Caco-2 (cell line): Measurements from ENCODE around the gene MLANA. TPM values are rescaled to one million over a fixed set of nuclear protein-coding genes. Genes with fewer than 3 reads are reported as not detected.

ENCODE experiments used
- Bru-seq: library from RNA; stranded (reverse); fragments of 400-500 nt; gene quantifications from one replicate; lab custom pipeline; 2021; lab: Mats Ljungman, UMichigan
- BruChase-seq, 2 experiments: library from RNA; stranded (reverse); fragments of 400-500 nt; gene quantifications; one replicate each; lab custom pipeline; 2021; lab: Mats Ljungman, UMichigan
- BruUV-seq: library from RNA; stranded (reverse); fragments of 400-500 nt; replicated peaks from 2 replicates; lab custom pipeline; 2021; lab: Mats Ljungman, UMichigan
- CTCF ChIA-PET: fragments of 300-600 bp; sonication (Branson Sonifier 250); formaldehyde crosslinking; loops from one replicate; lab custom pipeline; 2022; ENCODE audit warnings: antibody characterized with exemption; lab: Charles Lee
- POLR2A ChIA-PET: fragments of 300-600 bp; sonication (Branson Sonifier 250); formaldehyde crosslinking; loops from one replicate; lab custom pipeline; 2022; ENCODE audit warnings: antibody characterized with exemption; lab: Charles Lee
- DNase-seq, 2 experiments: peaks; one replicate each; pipeline versions ENCODE4 v3.0.0 to v3.0.0-alpha.2; 2020 to 2022
- H3K27me3 ChIP-seq: replicated peaks from 2 replicates; pipeline ENCODE4 v1.6.0; 2011; ENCODE audit warnings: low read length; ENCODE audit not compliant: control insufficient read depth, insufficient read depth
- H3K36me3 ChIP-seq: 2 replicates; pipeline ENCODE4 v1.5.1; 2011; ENCODE audit warnings: low read length; ENCODE audit not compliant: control insufficient read depth, insufficient read depth
- H3K4me1 ChIP-seq: fragments of 250-450 bp; sonication (Bioruptor Pico); 2 replicates; pipeline ENCODE4 v1.5.1; 2020; ENCODE audit warnings: mild to moderate bottlenecking
- H3K4me3 ChIP-seq: 2 replicates; pipeline ENCODE4 v1.5.1; 2011; ENCODE audit warnings: low read depth, mild to moderate bottlenecking, control low read depth, low read length
- H3K9me3 ChIP-seq: fragments of 250-450 bp; sonication (Bioruptor Pico); 2 replicates; pipeline ENCODE4 v1.5.1; 2020; ENCODE audit warnings: mild to moderate bottlenecking, moderate library complexity
- H3K27ac Mint-ChIP-seq: one replicate; pipeline ENCODE4 v1.8.0; 2022; ENCODE audit warnings: mixed read lengths; ENCODE audit not compliant: unreplicated experiment
- H3K27me3 Mint-ChIP-seq: one replicate; pipeline ENCODE4 v1.8.0; 2022; ENCODE audit warnings: mixed read lengths; ENCODE audit not compliant: insufficient read depth, unreplicated experiment
- H3K36me3 Mint-ChIP-seq: one replicate; pipeline ENCODE4 v1.8.0; 2022; ENCODE audit warnings: mild to moderate bottlenecking, mixed read lengths; ENCODE audit not compliant: insufficient read depth, unreplicated experiment
- H3K4me1 Mint-ChIP-seq: one replicate; pipeline ENCODE4 v1.8.0; 2022; ENCODE audit warnings: low read depth, mixed read lengths; ENCODE audit not compliant: unreplicated experiment
- H3K4me3 Mint-ChIP-seq: one replicate; pipeline ENCODE4 v1.8.0; 2022; ENCODE audit warnings: mild to moderate bottlenecking, moderate library complexity, mixed read lengths; ENCODE audit not compliant: unreplicated experiment
- H3K9me3 Mint-ChIP-seq: one replicate; pipeline ENCODE4 v1.8.0; 2022; ENCODE audit warnings: mixed read lengths; ENCODE audit not compliant: unreplicated experiment
- intact Hi-C: fragments of 100-400 bp; cut with micrococcal nuclease; formaldehyde crosslinking; loops from one replicate; pipeline ENCODE4 v1.10.0; 2022; ENCODE audit not compliant: unreplicated experiment
- long read RNA-seq: library from polyadenylated mRNA; stranded (forward); transcript quantifications from one replicate; pipeline ENCODE4 v2.0.0, GENCODE V29; 2022
- total RNA-seq: library from RNA; stranded (reverse); gene quantifications from 2 replicates; pipeline ENCODE4 v1.2.3, GENCODE V29; 2022
- TF ChIP-seq, protein P1 (sequence below), 2 experiments: fragments of 200-600 bp in 1 of 2; IDR thresholded peaks; 1 replicate in 1 of 2; 2 replicates in 1 of 2; pipeline versions ENCODE4 v1.5.1 to v1.8.0; 2011 to 2022; ENCODE audit warnings: antibody characterized with exemption in 1 of 2, control low read depth in 1 of 2, inconsistent platforms in 1 of 2, low read depth in 1 of 2, low read length in 1 of 2, mild to moderate bottlenecking in 1 of 2, moderate library complexity in 1 of 2; ENCODE audit not compliant: insufficient read depth in 1 of 2, severe bottlenecking in 1 of 2, unreplicated experiment in 1 of 2

MLANA gene, protein sequence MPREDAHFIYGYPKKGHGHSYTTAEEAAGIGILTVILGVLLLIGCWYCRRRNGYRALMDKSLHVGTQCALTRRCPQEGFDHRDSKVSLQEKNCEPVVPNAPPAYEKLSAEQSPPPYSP
- not detected in 2 replicates for total RNA-seq
- percentile 4 among the genes with signal in this experiment for Bru-seq, nascent RNA
- not detected for BruChase-seq, experiment 1, labeled RNA remaining after a 2-hour chase
- BruChase-seq, experiment 2, labeled RNA remaining after a 6-hour chase: not detected
- long read RNA-seq: 0 reads

DNA sequence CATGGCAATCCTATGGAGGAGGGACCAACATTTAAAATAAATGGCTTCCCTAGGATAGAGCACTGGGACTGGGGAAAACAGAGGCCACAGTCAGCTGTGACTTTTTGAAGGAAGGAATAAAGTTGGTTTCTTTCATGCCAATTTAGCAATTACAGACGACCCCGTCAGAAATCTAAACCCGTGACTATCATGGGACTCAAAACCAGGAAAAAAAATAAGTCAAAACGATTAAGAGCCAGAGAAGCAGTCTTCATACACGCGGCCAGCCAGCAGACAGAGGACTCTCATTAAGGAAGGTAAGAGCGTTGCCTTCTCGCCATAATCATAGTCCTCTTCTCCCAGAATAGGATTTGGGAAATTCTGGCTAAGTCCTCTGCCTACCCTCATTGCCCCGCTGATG is at the start of gene MLANA:
MLANA (plus strand) TSS at position 249 of the 400 bp plus-strand sequence. CDS start 1,586 bp downstream, outside the sequence.
- no TSS peak for BruUV-seq
- ChIA-PET POLR2A (no interaction called here), CTCF (no interaction called here)
- Histone ChIP-seq H3K4me3 (no peak within 1 kb of the TSS), H3K36me3 (no peaks in the 10 kb centered on the region), H3K4me1 (no peaks in the 10 kb centered on the region), H3K9me3 (no peaks in the 10 kb centered on the region), H3K27me3 (no peaks in the 10 kb centered on the region)
- Mint-ChIP-seq H3K27me3 (no peaks in the 10 kb centered on the region), H3K4me3 (no peak within 1 kb of the TSS), H3K4me1 (peaks cover 7% of the 10 kb centered on the region), H3K27ac (no peak within 1 kb of the TSS), H3K9me3 (no peaks in the 10 kb centered on the region), H3K36me3 (no peaks in the 10 kb centered on the region)
- no peak for DNase-seq
- TF ChIP-seq, protein P1, sequence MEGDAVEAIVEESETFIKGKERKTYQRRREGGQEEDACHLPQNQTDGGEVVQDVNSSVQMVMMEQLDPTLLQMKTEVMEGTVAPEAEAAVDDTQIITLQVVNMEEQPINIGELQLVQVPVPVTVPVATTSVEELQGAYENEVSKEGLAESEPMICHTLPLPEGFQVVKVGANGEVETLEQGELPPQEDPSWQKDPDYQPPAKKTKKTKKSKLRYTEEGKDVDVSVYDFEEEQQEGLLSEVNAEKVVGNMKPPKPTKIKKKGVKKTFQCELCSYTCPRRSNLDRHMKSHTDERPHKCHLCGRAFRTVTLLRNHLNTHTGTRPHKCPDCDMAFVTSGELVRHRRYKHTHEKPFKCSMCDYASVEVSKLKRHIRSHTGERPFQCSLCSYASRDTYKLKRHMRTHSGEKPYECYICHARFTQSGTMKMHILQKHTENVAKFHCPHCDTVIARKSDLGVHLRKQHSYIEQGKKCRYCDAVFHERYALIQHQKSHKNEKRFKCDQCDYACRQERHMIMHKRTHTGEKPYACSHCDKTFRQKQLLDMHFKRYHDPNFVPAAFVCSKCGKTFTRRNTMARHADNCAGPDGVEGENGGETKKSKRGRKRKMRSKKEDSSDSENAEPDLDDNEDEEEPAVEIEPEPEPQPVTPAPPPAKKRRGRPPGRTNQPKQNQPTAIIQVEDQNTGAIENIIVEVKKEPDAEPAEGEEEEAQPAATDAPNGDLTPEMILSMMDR (IDR thresholded peaks at IDR 0.05; ENCODE audit: insufficient read depth in 1 of 2, low read depth in 1 of 2, low read length in 1 of 2, severe bottlenecking in 1 of 2, unreplicated experiment in 1 of 2): no peak
- intact Hi-C loops: no loop called here

DNA sequence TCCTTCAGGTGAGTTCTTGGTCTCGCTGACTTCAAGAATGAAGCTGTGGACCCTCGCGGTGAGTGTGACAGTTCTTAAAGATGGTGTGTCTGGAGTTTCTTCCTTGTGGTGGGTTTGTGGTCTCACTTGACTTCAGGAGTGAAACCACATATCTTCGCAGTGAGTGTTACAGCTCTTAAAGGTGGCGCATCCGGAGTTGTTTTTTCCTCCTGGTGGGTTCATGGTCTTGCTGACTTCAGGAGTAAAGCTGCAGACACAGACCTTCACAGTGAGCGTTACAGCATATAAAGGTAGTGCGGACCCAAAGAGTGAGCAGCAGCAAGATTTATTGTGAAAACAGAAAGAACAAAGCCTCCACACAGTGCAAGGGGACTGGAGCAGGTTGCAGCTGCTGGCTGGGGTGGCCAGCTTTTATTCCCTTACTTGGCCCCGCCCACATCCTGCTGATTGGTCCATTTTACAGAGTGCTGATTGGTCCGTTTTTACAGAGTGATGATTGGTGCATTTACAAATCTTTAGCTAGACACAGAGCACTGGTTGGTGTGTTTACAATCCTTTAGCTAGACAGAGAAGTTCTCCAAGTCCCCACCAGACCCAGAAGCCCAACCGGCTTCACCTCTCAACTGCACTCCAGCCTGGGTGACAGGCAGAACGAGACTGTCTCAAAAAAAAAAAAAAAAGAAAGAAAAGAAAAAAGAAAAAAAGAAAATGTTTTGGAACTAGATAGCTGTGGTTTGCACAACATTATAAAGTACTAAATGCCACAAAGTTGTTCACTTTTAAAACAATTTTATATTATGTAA is 48.7 kb upstream of the MLANA start:
- TF ChIP-seq, protein P1 (IDR thresholded peaks at IDR 0.05; ENCODE audit: insufficient read depth in 1 of 2, low read depth in 1 of 2, low read length in 1 of 2, severe bottlenecking in 1 of 2, unreplicated experiment in 1 of 2): no peak
- no TSS peak for BruUV-seq
- Mint-ChIP-seq H3K27me3 (no peaks in the 10 kb centered on the region), H3K4me3 (no peak overlapping the region), H3K27ac (no peak overlapping the region), H3K9me3 (no peaks in the 10 kb centered on the region), H3K4me1 (peaks cover 22% of the 10 kb centered on the region), H3K36me3 (peaks cover 8% of the 10 kb centered on the region)
- CTCF ChIA-PET: interaction anchor here (0.7 kb wide), 1 partner anchor 211 kb away, joined by 3 read pairs; no protein-coding TSS in a partner anchor
- Histone ChIP-seq H3K27me3 (no peaks in the 10 kb centered on the region), H3K36me3 (no peaks in the 10 kb centered on the region), H3K4me3 (no peak overlapping the region), H3K4me1 (peaks cover 34% of the 10 kb centered on the region), H3K9me3 (no peaks in the 10 kb centered on the region)
- intact Hi-C loops: no loop called here
- DNase-seq: no peak
- POLR2A ChIA-PET: no interaction called here
